Fibroblast of lung (primary cell): ENCODE measurements around the gene CIC. TPM values are rescaled to one million over a fixed set of nuclear protein-coding genes. Genes with fewer than 3 reads are reported as not detected.

Experiments
- DNase-seq, 2 donors: peaks; one replicate each; pipeline versions ENCODE4 v3.0.0 to v3.0.0-alpha.2; 2010; ENCODE audit warnings: low read depth in 2 of 2
- H2AFZ ChIP-seq: 2 replicates; pipeline ENCODE4 v1.5.1; 2012; ENCODE audit warnings: low read length, control low read depth, inconsistent platforms
- H3K27ac ChIP-seq: 2 replicates; pipeline ENCODE4 v1.5.1; 2011; ENCODE audit warnings: low read length, control low read depth; ENCODE audit not compliant: insufficient read depth
- H3K27me3 ChIP-seq: 2 replicates; pipeline ENCODE4 v1.5.1; 2011; ENCODE audit warnings: mild to moderate bottlenecking, low read length; ENCODE audit not compliant: control insufficient read depth, insufficient read depth
- H3K36me3 ChIP-seq: 2 replicates; pipeline ENCODE4 v1.5.1; 2011; ENCODE audit warnings: low read length; ENCODE audit not compliant: control insufficient read depth, insufficient read depth
- H3K4me1 ChIP-seq: 2 replicates; pipeline ENCODE4 v1.5.1; 2011; ENCODE audit warnings: low read length; ENCODE audit not compliant: control insufficient read depth, insufficient read depth; ENCODE audit errors: extremely low read depth
- H3K4me2 ChIP-seq: 2 replicates; pipeline ENCODE4 v1.5.1; 2011; ENCODE audit warnings: low read length, control low read depth; ENCODE audit not compliant: insufficient read depth; ENCODE audit errors: extremely low read depth
- H3K4me3 ChIP-seq, 4 experiments: fragments of 200-600 bp in 1 of 4; sonication (generic) in 1 of 4; replicated peaks in 1 of 4; 2 replicates each; pipeline ENCODE4 v1.5.1; 2011 to 2016; ENCODE audit warnings: low read length in 4 of 4, low read depth in 3 of 4, mild to moderate bottlenecking in 3 of 4, control low read depth in 2 of 4, inconsistent platforms in 1 of 4, mixed read lengths in 1 of 4; ENCODE audit not compliant: insufficient read depth in 1 of 4; ENCODE audit errors: control extremely low read depth in 1 of 4
- H3K79me2 ChIP-seq: 2 replicates; pipeline ENCODE4 v1.5.1; 2012; ENCODE audit warnings: mild to moderate bottlenecking, low read length, inconsistent platforms; ENCODE audit not compliant: control insufficient read depth, insufficient read depth
- H3K9ac ChIP-seq: 2 replicates; pipeline ENCODE4 v1.5.1; 2011; ENCODE audit warnings: mild to moderate bottlenecking, low read length, control low read depth; ENCODE audit not compliant: insufficient read depth
- H3K9me3 ChIP-seq: 2 replicates; pipeline ENCODE4 v1.5.1; 2012; ENCODE audit warnings: low read depth, low read length; ENCODE audit not compliant: control insufficient read depth, insufficient read depth
- H4K20me1 ChIP-seq: 2 replicates; pipeline ENCODE4 v1.5.1; 2011; ENCODE audit warnings: low read length; ENCODE audit not compliant: control insufficient read depth, insufficient read depth; ENCODE audit errors: extremely low read depth
- EZH2 ChIP-seq: IDR thresholded peaks from 2 replicates; pipeline ENCODE4 v1.5.1; 2012; ENCODE audit warnings: low read length, control low read depth, mild to moderate bottlenecking; ENCODE audit errors: missing control alignments
- polyA plus RNA-seq, 2 donors: library from polyadenylated mRNA; depleted of rRNA in 1 of 2; stranded (reverse) in 1 of 2; unstranded in 1 of 2; fragments of >200 nt; gene quantifications; 2 replicates each; pipeline ENCODE4 v1.2.1, GENCODE V29; 2011 to 2012; ENCODE audit warnings: missing spikeins in 1 of 2
- total RNA-seq: library from RNA; depleted of rRNA; stranded (reverse); fragments of >200 nt; gene quantifications from 2 replicates; pipeline ENCODE4 v1.2.1, GENCODE V29; 2014
- TF ChIP-seq, protein P1 (sequence below), 2 donors: IDR thresholded peaks in 1 of 2; conservative IDR thresholded peaks in 1 of 2; 1 replicate in 1 of 2; 2 replicates in 1 of 2; pipeline ENCODE4 v1.5.1; 2011 to 2012; ENCODE audit warnings: low read length in 2 of 2, control low read depth in 1 of 2, inconsistent platforms in 1 of 2, low read depth in 1 of 2, mild to moderate bottlenecking in 1 of 2

The CIC gene
- total and polyA plus RNA-seq, 2 donors (not counting 1 experiment from before 2014, with no cell fraction given): 8.5 to 23.6 TPM

DNA sequence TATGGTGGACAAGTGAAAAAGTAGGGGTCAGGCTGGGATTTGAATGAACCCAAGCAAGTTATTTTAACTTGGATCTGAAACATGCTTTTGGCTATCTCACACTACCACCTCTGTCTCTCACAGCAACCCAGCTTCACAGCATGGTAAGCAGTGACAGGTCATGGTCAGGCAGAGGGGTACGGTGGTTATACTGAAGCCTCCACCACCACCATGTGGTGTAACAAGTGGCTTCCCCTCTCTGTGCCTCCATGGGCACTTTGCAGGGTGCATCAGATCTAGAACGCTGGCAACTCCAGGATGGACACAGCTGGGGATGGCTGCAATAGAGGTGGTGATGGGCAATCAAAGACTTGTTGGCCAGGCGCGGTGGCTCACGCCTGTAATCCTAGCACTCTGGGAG is 43.3 kb downstream of the CIC start:
- Histone ChIP-seq H3K79me2 (no peaks in the 10 kb centered on the region), H3K9ac (no peak overlapping the region), H3K36me3 (no peaks in the 10 kb centered on the region), H3K27ac (no peak overlapping the region), H3K27me3 (peaks cover 16% of the 10 kb centered on the region), H3K9me3 (no peaks in the 10 kb centered on the region), H4K20me1 (no peaks in the 10 kb centered on the region), H2AFZ (no peak overlapping the region), H3K4me2 (no peak overlapping the region), H3K4me1 (no peaks in the 10 kb centered on the region), H3K4me3 (no peak overlapping the region)
- no peak for DNase-seq
- TF ChIP-seq, protein P1, sequence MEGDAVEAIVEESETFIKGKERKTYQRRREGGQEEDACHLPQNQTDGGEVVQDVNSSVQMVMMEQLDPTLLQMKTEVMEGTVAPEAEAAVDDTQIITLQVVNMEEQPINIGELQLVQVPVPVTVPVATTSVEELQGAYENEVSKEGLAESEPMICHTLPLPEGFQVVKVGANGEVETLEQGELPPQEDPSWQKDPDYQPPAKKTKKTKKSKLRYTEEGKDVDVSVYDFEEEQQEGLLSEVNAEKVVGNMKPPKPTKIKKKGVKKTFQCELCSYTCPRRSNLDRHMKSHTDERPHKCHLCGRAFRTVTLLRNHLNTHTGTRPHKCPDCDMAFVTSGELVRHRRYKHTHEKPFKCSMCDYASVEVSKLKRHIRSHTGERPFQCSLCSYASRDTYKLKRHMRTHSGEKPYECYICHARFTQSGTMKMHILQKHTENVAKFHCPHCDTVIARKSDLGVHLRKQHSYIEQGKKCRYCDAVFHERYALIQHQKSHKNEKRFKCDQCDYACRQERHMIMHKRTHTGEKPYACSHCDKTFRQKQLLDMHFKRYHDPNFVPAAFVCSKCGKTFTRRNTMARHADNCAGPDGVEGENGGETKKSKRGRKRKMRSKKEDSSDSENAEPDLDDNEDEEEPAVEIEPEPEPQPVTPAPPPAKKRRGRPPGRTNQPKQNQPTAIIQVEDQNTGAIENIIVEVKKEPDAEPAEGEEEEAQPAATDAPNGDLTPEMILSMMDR (conservative IDR thresholded peaks at IDR 0.05 in 1 of 2, IDR thresholded peaks at IDR 0.05 in 1 of 2; ENCODE audit: low read depth in 1 of 2, low read length in 2 of 2): no peak
- no peak for TF ChIP-seq EZH2

DNA sequence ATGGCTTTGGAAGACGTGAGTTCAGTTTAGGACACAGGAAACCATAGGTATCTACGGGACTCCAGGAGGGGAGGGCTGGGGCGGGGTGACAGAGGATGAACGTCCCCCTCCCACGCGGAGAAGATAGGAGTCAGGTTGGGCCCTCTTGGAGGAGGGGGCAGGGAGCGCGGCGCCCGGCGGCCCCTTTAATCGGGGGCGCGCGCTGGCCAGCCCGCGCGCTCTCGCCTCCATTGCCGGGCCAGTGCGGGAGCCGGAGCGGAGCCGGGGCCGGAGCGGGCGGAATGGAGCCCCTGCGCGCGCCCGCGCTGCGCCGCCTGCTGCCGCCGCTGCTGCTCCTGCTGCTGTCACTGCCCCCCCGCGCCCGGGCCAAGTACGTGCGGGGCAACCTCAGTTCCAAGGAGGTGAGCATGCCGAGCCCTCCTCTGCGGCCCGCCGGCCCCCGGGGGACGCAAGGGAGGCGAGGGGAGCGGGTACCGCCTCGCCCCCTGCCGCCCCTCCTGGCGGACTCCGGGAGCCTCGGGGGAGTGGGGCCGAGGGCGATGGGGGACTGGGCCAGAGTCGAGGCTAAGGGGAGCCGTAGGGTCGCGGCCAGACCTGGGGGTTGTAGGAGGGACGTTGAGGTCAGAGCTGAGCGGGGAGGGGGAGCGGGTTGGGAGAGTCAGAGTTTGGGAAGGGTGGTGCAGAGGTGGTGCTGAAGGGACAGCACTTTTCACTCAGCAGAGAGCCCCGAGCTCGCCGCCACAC is 44.2 kb downstream of the CIC start, which contains the start of gene TMEM145:
TSS of gene TMEM145 (plus strand) at position 214 of the 744 bp plus-strand sequence. CDS start at position 282, 68 bp downstream.
- H4K20me1 ChIP-seq: no peaks in the 10 kb centered on the region
- no peak within 1 kb of the TSS for H3K9ac ChIP-seq
- TF ChIP-seq, protein P1 (conservative IDR thresholded peaks at IDR 0.05 in 1 of 2, IDR thresholded peaks at IDR 0.05 in 1 of 2; ENCODE audit: low read depth in 1 of 2, low read length in 2 of 2): no peak
- TF ChIP-seq EZH2: no peak
- H3K36me3 ChIP-seq: no peaks in the 10 kb centered on the region
- DNase-seq: peak; percentile 36 to 59
- peak within 1 kb of the TSS; percentile 19 to 54 (median 40) for H3K4me3 ChIP-seq
- H2AFZ ChIP-seq: no peak within 1 kb of the TSS
- H3K27me3 ChIP-seq: peaks cover 16% of the 10 kb centered on the region
- H3K4me2 ChIP-seq: peak within 1 kb of the TSS; percentile 68
- H3K79me2 ChIP-seq: no peaks in the 10 kb centered on the region
- no peaks in the 10 kb centered on the region for H3K9me3 ChIP-seq
- no peaks in the 10 kb centered on the region for H3K4me1 ChIP-seq
- no peak within 1 kb of the TSS for H3K27ac ChIP-seq

DNA sequence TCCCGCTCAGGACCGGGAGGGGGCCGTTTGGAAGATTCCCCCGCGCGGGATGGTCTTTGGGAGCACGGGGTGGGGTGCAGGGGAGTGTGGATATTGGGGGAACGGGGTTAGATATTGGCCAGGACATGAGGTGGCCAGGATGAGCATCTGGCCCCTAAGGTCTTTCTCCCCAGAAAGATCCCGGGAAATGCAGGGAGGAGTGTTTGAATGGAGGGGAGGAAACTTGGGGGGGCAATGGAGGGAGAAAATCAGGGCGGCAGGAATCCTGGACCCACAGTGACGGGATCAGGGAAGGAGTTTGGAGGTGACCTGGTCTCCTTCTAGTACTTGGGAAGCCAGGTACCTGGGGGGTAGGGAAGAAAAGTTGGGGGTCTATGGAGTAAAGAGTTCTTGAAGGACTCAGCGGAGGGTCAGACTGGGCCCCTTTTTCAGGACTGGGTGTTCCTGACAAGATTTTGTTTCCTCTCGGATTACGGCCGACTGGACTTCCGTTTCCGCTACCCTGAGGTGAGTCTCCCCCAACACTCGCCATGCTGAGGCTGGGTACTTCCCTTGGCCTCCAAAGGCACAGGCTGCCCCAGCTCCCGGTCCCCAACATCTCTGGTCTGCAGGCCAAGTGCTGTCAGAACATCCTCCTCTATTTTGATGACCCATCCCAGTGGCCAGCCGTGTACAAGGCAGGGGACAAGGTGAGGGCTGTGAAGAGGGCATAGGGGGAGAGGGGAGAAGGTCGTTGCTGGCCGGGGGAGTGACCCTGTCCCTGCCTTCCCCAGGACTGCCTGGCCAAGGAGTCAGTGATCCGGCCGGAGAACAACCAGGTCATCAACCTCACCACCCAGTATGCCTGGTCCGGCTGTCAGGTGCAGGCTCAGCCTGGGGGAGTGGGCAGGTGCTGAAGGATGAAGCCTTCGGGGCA is 45.0 kb downstream of the CIC start:
- no peaks in the 10 kb centered on the region for H3K36me3 ChIP-seq
- H3K4me1 ChIP-seq: no peaks in the 10 kb centered on the region
- TF ChIP-seq EZH2: no peak
- TF ChIP-seq, protein P1 (conservative IDR thresholded peaks at IDR 0.05 in 1 of 2, IDR thresholded peaks at IDR 0.05 in 1 of 2; ENCODE audit: low read depth in 1 of 2, low read length in 2 of 2): no peak
- no peaks in the 10 kb centered on the region for H4K20me1 ChIP-seq
- no peak overlapping the region for H3K4me2 ChIP-seq
- no peak overlapping the region for H3K4me3 ChIP-seq
- H3K27me3 ChIP-seq: peaks cover 16% of the 10 kb centered on the region
- DNase-seq: no peak
- H3K79me2 ChIP-seq: no peaks in the 10 kb centered on the region
- no peaks in the 10 kb centered on the region for H3K9me3 ChIP-seq
- H3K27ac ChIP-seq: no peak overlapping the region
- H2AFZ ChIP-seq: no peak overlapping the region
- no peak overlapping the region for H3K9ac ChIP-seq
